ENCODE measurements around the gene BCAP29. TPM values are rescaled to one million over a fixed set of nuclear protein-coding genes. Genes with fewer than 3 reads are reported as not detected.

BCAP29 gene
- total and polyA plus RNA-seq, 9 of the 15 experiments (the other 6 are each of a cell fraction or from before 2014, with no cell fraction given), result 63.4 to 137 (median 79.7) TPM

DNA sequence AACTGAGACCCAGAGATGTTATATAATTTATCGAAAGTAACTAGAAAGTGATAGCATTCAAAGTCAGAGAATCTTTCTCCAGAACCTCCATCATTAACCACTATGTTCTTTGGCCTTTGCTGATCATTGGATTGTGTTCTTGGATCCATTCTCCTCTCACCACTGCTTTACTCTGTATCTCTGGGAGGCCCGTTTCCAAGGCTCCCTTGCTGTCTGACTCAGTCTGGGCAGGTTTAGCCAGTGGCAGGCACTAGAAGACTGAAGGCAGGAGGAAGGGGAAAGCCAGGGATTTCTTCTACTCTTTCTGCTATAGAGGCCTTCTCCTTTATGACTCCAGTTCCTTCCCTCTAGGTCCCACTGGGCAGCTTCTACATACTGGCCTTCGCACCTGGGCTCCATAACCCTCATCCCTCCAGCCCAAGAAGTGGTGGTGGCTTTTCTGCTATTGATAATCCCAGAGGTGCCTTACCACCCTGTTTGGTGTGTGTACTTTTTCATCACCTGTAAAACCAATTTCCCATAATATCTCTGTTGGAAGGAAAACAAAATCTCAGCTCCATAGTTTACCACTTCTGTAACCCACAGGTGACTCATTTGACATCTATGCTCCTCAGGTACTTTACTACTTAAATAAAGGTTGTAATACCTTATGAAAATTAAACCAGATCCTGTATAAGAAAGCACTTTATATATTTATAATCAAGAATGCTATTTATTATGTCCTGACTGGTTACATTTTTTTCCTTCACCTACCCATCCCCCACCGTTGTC lies 36.0 kb downstream of the BCAP29 start:
- Histone ChIP-seq H3K9me3 (replicated peaks; ENCODE audit: control insufficient read depth, insufficient read depth, low read depth, low read length) (no peaks in the 10 kb centered on the region), H3K27ac (ENCODE audit: extremely low read depth, low read depth, low read length) (no peak overlapping the region), H3K79me2 (ENCODE audit: control insufficient read depth, insufficient read depth, low read length) (no peaks in the 10 kb centered on the region), H3K4me3 (no peak overlapping the region), H3K9ac (ENCODE audit: insufficient read depth in 1 of 2, low read depth in 2 of 2, low read length in 2 of 2) (no peak overlapping the region), H2AFZ (ENCODE audit: low read depth, low read length) (no peak overlapping the region), H3K9me1 (ENCODE audit: control insufficient read depth, insufficient read depth, low read length) (no peaks in the 10 kb centered on the region), H3K4me1 (replicated peaks in 1 of 2; ENCODE audit: control insufficient read depth in 2 of 2, insufficient read depth in 2 of 2, low read length in 2 of 2) (no peaks in the 10 kb centered on the region), H3K27me3 (ENCODE audit: control insufficient read depth in 2 of 2, insufficient read depth in 2 of 2, low read length in 2 of 2) (no peaks in the 10 kb centered on the region), H4K20me1 (replicated peaks; ENCODE audit: control insufficient read depth, insufficient read depth, low read length) (no peaks in the 10 kb centered on the region), H3K36me3 (ENCODE audit: control insufficient read depth, insufficient read depth, low read length) (peaks cover 72% of the 10 kb centered on the region), H3K4me2 (ENCODE audit: insufficient read depth, low read length) (no peak overlapping the region)
- WGBS (ENCODE audit: insufficient coverage, low coverage, missing lambda C conversion rate), result 83% methylated on average over 4 of the region's 4 CpGs
- POLR2A ChIA-PET, result no interaction called here
- FAIRE-seq, result no peak
- intact Hi-C loops (cut with micrococcal nuclease), result no loop called here
- DNase-seq (ENCODE audit: extremely low read depth in 1 of 4, low spot score in 3 of 4), result no peak
- BruUV-seq (replicated peaks), result no TSS peak
- CTCF ChIA-PET (ENCODE audit: low intra/inter-chr PET ratio), result no interaction called here
- no peak for ATAC-seq
- in situ Hi-C loops (cut with MboI), result no loop called here
- TF ChIP-seq NCOA4 (IDR thresholded peaks at IDR 0.05; ENCODE audit: partially characterized antibody) (no peak), POLR3G (IDR thresholded peaks at IDR 0.05; ENCODE audit: extremely low read depth, insufficient read length, insufficient replicate concordance) (no peak), HSF4 (CRISPR knock-in tag; IDR thresholded peaks at IDR 0.05; ENCODE audit: borderline replicate concordance) (no peak), HMGXB4 (CRISPR knock-in tag; IDR thresholded peaks at IDR 0.05) (no peak), MEF2D (tag; conservative IDR thresholded peaks at IDR 0.05; ENCODE audit: low read depth) (no peak), TAF15 (IDR thresholded peaks at IDR 0.05; ENCODE audit: low read depth, low read length) (no peak), ZNF507 (tag; conservative IDR thresholded peaks at IDR 0.05) (no peak), HDAC6 (IDR thresholded peaks at IDR 0.05; ENCODE audit: low read depth, low read length) (no peak), ZFP36 (IDR thresholded peaks at IDR 0.05; ENCODE audit: low read depth, low read length, partially characterized antibody) (no peak), ZNF57 (CRISPR knock-in tag; IDR thresholded peaks at IDR 0.05) (no peak), THRA (IDR thresholded peaks at IDR 0.05) (no peak)
- TF ChIP-seq, protein P1, sequence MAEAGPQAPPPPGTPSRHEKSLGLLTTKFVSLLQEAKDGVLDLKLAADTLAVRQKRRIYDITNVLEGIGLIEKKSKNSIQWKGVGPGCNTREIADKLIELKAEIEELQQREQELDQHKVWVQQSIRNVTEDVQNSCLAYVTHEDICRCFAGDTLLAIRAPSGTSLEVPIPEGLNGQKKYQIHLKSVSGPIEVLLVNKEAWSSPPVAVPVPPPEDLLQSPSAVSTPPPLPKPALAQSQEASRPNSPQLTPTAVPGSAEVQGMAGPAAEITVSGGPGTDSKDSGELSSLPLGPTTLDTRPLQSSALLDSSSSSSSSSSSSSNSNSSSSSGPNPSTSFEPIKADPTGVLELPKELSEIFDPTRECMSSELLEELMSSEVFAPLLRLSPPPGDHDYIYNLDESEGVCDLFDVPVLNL (CRISPR knock-in tag; IDR thresholded peaks at IDR 0.05; ENCODE audit: low read depth), result no peak
- TF ChIP-seq, protein P2, sequence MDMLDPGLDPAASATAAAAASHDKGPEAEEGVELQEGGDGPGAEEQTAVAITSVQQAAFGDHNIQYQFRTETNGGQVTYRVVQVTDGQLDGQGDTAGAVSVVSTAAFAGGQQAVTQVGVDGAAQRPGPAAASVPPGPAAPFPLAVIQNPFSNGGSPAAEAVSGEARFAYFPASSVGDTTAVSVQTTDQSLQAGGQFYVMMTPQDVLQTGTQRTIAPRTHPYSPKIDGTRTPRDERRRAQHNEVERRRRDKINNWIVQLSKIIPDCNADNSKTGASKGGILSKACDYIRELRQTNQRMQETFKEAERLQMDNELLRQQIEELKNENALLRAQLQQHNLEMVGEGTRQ (CRISPR knock-in tag; IDR thresholded peaks at IDR 0.05), result no peak
